Esophagus squamous epithelium (tissue), 4 donors: ENCODE results near the gene NCKAP5L.

Experiments
- CTCF ChIP-seq, 6 experiments: fragments of 450-650 bp in 4 of 6; fragments of 200-600 bp in 2 of 6; sonication (generic) in 2 of 6; IDR thresholded peaks; one replicate each; pipeline ENCODE4 v1.5.1; 2016 to 2019; ENCODE audit warnings: antibody characterized with exemption in 6 of 6, mild to moderate bottlenecking in 4 of 6, moderate library complexity in 4 of 6
- POLR2A ChIP-seq, 4 donors: fragments of 450-650 bp; IDR thresholded peaks; one replicate each; pipeline ENCODE4 v1.6.1; 2017; ENCODE audit warnings: antibody characterized with exemption in 4 of 4, mild to moderate bottlenecking in 4 of 4, moderate library complexity in 3 of 4

- no peak for TF ChIP-seq CTCF (IDR thresholded peaks at IDR 0.05)
- no peak for TF ChIP-seq POLR2A (IDR thresholded peaks at IDR 0.05)
Measured at GRCh38 chr12:49783917-49784676, 44.1 kb downstream of the NCKAP5L start.
